HPDE6-E6E7 (cell line): ENCODE data around the gene ZSCAN29.

Source experiments
- DNase-seq: peaks from one replicate; pipeline ENCODE4 v3.0.0; 2011; ENCODE audit warnings: missing footprints; ENCODE audit errors: extremely low spot score

The ZSCAN29 gene

GRCh38 chr15:43347114-43347513 is 23.7 kb downstream of the ZSCAN29 start:
- DNase-seq: no peak

GRCh38 chr15:43346305-43346704 is 24.5 kb downstream of the ZSCAN29 start:
- DNase-seq: no peak

- no peak for DNase-seq
Observed at GRCh38 chr15:43330780-43331087, 40.1 kb downstream of the ZSCAN29 start.

- peak; percentile 88 for DNase-seq
Observed at GRCh38 chr15:43329960-43330779, 40.7 kb downstream of the ZSCAN29 start, which contains the start of gene LCMT2. TSS of gene LCMT2 (minus strand) at chr15:43330573. CDS start at chr15:43330489, 84 bp downstream.

- DNase-seq: peak; percentile 19
Observed at GRCh38 chr15:43329217-43329959, 41.5 kb downstream of the ZSCAN29 start.

GRCh38 chr15:43325039-43325684 is 45.7 kb downstream of the ZSCAN29 start:
- DNase-seq: no peak

GRCh38 chr15:43318990-43319771 is 51.7 kb downstream of the ZSCAN29 start:
- no peak for DNase-seq

GRCh38 chr15:43317566-43318184 is 53.2 kb downstream of the ZSCAN29 start:
- DNase-seq: no peak

GRCh38 chr15:43316971-43317346 is 53.9 kb downstream of the ZSCAN29 start:
- DNase-seq: no peak

- no peak for DNase-seq
Observed at GRCh38 chr15:43316016-43316970, 54.5 kb downstream of the ZSCAN29 start.

- DNase-seq: no peak
Observed at GRCh38 chr15:43314171-43314570, 56.7 kb downstream of the ZSCAN29 start.

GRCh38 chr15:43312378-43312777 is 58.5 kb downstream of the ZSCAN29 start:
- no peak for DNase-seq
